Amniotic epithelial cell (primary cell): Measurements from ENCODE around the gene ABTB1.

ENCODE experiments used
- DNase-seq: peaks from one replicate; pipeline ENCODE4 v3.0.0-alpha.2; 2010; ENCODE audit warnings: low read depth

Gene ABTB1

GRCh38 chr3:127672429-127673190 lies at the start of gene ABTB1:
ABTB1 (plus strand) TSS chr3:127672952; CDS start chr3:127673026, 74 bp downstream.
- DNase-seq: peak; percentile 44

- no peak for DNase-seq
Observed at GRCh38 chr3:127624063-127624462, 48.7 kb upstream of the ABTB1 start.

GRCh38 chr3:127625821-127626220 lies 46.9 kb upstream of the ABTB1 start:
- DNase-seq: no peak

- DNase-seq: no peak
Observed at GRCh38 chr3:127628426-127628787, 44.3 kb upstream of the ABTB1 start.

- peak; percentile 52 for DNase-seq
Observed at GRCh38 chr3:127628788-127629466, 43.8 kb upstream of the ABTB1 start, which contains the start of gene PODXL2. PODXL2 (plus strand) TSS chr3:127629185; CDS start chr3:127629220, 35 bp downstream.

- DNase-seq: no peak
Observed at GRCh38 chr3:127629467-127630403, 43.0 kb upstream of the ABTB1 start.

- no peak for DNase-seq
Observed at GRCh38 chr3:127630811-127631714, 41.7 kb upstream of the ABTB1 start.

GRCh38 chr3:127632035-127632820 lies 40.5 kb upstream of the ABTB1 start:
- no peak for DNase-seq

- DNase-seq: no peak
Observed at GRCh38 chr3:127634653-127635052, 38.1 kb upstream of the ABTB1 start.

GRCh38 chr3:127637546-127637945 lies 35.2 kb upstream of the ABTB1 start:
- no peak for DNase-seq

GRCh38 chr3:127637971-127638370 lies 34.8 kb upstream of the ABTB1 start:
- DNase-seq: no peak

- peak; percentile 43 for DNase-seq
Observed at GRCh38 chr3:127639173-127640041, 33.3 kb upstream of the ABTB1 start.

GRCh38 chr3:127640042-127640355 lies 32.8 kb upstream of the ABTB1 start:
- DNase-seq: no peak

GRCh38 chr3:127644641-127645370 lies 27.9 kb upstream of the ABTB1 start:
- no peak for DNase-seq

GRCh38 chr3:127645371-127646015 lies 27.3 kb upstream of the ABTB1 start:
- no peak for DNase-seq

GRCh38 chr3:127646501-127647046 lies 26.2 kb upstream of the ABTB1 start:
- no peak for DNase-seq

GRCh38 chr3:127647166-127647844 lies 25.4 kb upstream of the ABTB1 start:
- no peak for DNase-seq

- DNase-seq: no peak
Observed at GRCh38 chr3:127647845-127648204, 24.9 kb upstream of the ABTB1 start.
